ENCODE data around the gene LEFTY2. TPM values are rescaled to one million over a fixed set of nuclear protein-coding genes. Genes with fewer than 3 reads are reported as not detected.
"Not testable (repeated sequence)": the region's sequence is repeated elsewhere in the genome, so short reads cannot be mapped to it uniquely, and the experiment has no call there.

LEFTY2 gene
- total RNA-seq, 1 donor from 2014 or later = under 0.01 TPM

DNA sequence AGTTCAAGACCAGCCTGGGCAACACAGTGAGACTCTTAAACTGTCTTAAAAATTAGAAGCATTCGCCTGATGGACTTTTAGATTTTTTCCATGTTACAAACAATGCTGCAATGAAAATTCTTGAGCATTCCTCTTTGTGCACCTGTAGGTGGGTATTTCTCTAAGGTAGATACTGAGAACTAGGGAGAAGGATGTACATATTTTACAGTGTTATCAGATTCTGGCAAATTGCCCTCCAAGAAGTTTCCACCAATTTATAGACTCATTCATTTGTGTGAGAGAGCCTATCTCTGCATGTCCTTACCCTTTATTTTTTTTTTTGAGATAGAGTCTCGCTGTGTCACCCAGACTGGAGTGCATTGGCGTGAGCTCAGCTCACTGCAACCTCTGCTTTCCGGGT is 12.3 kb upstream of the LEFTY2 start:
- no peak for DNase-seq

DNA sequence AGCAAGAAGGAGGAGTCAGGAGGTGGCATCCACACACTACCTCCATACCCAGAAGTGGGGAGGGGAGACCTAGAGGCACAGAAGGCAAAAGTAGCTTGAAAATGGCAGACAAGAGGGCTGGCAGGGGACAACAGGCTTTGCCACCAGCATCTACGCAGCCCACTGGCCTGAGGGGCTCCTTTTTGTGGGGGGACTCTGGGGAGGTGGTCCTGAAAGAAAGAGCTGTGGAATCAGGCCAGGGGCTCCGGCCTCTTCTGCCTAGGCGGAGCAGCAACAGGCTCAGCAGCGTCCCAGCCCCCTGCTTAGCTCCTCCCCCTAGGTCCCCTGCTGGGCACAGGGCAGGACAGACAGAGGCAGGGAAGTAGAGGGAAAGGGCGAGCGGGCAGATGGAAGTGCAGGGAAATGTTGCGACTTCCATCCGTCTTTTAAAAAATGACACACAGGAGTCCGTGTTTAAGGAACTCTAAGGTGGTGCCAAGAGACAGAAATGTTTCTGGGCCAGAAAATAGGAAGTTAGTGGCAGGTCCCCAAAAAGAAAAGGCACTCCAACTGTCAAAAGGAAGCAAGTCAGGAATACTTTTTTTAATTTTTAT is 10.0 kb upstream of the LEFTY2 start:
- DNase-seq = no peak

DNA sequence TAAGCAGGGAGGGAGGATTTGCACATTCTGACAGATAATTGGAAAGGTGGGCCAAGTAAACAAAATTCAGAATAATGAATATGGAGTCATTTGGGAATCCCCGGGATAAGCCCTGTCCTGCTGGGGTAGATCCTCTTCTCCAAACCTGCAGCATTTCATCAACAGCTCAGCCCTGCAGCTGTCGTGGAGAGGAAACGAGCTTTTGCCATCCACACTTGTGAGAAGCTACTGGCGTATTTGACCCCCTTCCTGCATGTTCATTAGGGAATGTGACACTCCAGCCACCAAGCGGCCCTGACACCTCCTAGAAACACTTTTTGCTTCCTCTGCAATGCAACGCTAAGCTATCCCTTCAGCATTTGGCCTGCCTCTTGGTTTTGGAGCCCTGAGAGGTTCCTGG is 8.0 kb upstream of the LEFTY2 start:
- no peak for DNase-seq

GRCh38 chr1:225946803-225947202 is 5.8 kb upstream of the LEFTY2 start:
- DNase-seq = no peak

GRCh38 chr1:225946082-225946620 is 5.1 kb upstream of the LEFTY2 start:
- no peak for DNase-seq

DNA sequence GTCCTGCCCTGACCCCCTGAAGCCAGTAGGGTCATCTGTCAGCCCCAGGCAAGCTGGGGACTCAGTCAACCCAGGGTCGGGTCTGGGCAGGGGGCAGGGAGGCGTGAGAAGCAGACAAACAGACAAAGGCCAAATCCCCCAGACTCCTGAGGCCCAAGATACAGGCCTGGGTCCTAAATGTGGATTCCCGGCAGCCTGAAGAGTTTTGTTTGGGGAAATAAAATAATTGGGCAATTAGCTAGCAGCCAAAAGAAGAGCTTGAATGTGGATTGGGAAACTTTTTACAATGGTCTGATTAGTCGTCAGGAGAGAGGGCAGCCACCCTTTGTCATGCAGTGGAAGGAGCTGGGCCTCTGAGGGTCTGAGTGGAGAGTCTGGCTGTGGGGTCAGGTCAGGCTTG is 4.5 kb upstream of the LEFTY2 start:
- DNase-seq = no peak

GRCh38 chr1:225944951-225945350 is 3.9 kb upstream of the LEFTY2 start:
- no peak for DNase-seq

DNA sequence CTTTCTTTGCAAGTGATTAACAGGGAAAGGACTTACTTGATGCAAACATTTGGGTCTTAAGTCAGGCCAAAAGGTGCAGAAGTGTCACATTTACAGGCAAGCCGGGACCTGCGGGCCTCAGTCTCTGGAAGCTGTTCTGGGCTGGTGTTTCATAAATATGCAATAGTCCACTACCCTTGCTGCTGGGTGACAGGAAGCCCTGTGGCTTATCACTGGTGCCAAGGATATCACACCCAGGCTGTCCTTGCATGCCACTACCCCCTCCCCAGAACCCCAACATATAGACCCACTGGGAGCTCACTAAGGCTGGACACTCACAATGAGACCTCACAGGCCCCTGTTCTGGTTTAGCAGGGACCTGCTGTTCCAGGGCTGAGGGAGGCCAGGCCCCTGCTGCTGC is 3.4 kb upstream of the LEFTY2 start:
- no peak for DNase-seq

- no peak for DNase-seq
Observed at GRCh38 chr1:225943582-225943981, 2.6 kb upstream of the LEFTY2 start.

GRCh38 chr1:225942574-225942973 is 1.6 kb upstream of the LEFTY2 start:
- DNase-seq = peak; percentile 91

GRCh38 chr1:225941942-225942222 is 862 bp upstream of the LEFTY2 start:
- DNase-seq = no peak

DNA sequence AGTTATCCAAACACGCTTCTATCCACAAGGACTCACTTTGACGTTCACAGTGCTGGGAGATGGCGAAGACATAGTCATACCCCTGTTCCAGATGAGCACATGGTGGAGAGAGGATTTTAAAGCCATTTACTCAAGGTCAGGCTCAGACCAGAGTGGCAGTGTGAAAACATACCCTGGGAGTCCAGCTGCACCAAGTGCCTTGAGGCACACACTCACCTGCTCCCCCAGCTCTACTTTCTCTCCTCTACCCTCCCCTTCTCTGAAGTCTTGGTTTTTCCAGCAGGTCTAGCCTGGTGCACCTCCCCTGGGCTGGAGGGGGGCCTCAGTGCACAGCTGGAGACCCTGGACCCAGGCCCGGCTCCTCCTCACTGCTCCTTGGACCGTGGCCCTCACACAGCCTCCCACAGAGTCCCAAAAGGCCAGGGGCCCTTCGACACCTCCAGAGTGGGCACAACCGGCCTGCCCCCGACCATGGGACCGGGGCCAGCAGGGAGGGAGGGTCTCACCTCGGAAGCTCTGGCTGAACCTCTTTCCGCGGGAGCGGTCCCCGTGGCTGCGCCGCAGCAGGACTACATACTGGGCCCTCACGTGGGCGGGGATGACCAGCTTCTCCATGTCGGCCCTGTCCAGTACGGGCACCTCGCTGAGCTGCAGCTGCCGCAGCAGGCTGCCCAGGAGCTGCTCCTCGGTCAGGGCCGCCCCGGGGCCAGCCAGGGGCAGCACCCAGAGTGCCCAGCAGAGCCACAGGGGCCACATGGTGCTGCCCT is 452 bp downstream of the LEFTY2 start:
- DNase-seq = no peak

GRCh38 chr1:225939939-225940310 is 1.1 kb downstream of the LEFTY2 start:
- not testable (repeated sequence) for DNase-seq

DNA sequence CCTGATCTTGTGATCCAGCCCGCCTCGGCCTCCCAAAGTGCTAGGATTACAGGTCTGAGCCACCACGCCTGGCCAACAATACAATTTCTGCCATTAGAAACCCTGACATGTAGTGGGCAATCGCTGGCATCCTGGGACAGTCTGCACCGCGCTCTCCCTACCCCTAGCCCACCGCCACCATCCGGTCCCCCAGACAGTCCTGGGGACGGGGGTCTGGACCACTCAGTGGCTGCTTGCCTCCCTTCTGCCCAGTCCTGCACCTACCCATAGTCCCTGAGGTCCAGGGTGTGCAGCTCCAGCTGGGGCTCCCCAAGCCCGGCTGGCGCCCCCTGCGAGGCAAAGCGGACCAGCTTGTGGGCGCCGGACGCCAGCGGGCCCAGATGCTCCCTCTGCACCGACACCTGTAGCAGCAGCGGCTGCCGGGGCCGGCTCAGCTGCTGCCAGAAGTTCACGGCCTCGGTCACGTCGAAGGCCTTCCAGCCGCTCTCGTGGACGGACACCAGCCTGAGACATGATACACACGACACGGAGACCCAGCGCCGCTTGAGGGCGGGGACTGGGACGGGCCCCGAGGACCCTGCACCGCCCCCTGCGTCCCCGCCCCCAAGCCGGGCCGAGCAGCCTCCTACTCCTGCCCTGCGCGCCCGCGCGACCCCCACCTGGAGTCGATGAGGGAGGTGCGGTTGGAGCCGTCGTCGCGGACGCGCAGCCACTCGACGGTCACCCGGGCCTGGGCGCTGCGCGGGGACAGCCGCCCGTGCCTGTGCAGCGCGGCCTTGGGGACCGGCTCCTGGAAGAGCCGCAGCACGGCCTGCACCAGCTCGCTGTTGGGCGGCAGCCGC is 1.7 kb downstream of the LEFTY2 start:
- not testable (repeated sequence) for DNase-seq

GRCh38 chr1:225937048-225937968 is 3.7 kb downstream of the LEFTY2 start:
- DNase-seq = no peak

GRCh38 chr1:225936523-225936922 is 4.5 kb downstream of the LEFTY2 start:
- no peak for DNase-seq

- DNase-seq = not testable (repeated sequence)
Observed at GRCh38 chr1:225936086-225936485, 4.9 kb downstream of the LEFTY2 start.

GRCh38 chr1:225934711-225935110 is 6.3 kb downstream of the LEFTY2 start:
- no peak for DNase-seq

GRCh38 chr1:225933072-225933471 is 7.9 kb downstream of the LEFTY2 start:
- no peak for DNase-seq

- DNase-seq = no peak
Observed at GRCh38 chr1:225931270-225932136, 9.5 kb downstream of the LEFTY2 start.

GRCh38 chr1:225930566-225930965 is 10.5 kb downstream of the LEFTY2 start:
- no peak for DNase-seq
